ENCODE measurements around the gene OR51V1. TPM values are rescaled to one million over a fixed set of nuclear protein-coding genes. Genes with fewer than 3 reads are reported as not detected.

Gene OR51V1
- total and polyA plus RNA-seq, 2 donors (not counting 1 experiment from before 2014, with no cell fraction given), result not detected

DNA sequence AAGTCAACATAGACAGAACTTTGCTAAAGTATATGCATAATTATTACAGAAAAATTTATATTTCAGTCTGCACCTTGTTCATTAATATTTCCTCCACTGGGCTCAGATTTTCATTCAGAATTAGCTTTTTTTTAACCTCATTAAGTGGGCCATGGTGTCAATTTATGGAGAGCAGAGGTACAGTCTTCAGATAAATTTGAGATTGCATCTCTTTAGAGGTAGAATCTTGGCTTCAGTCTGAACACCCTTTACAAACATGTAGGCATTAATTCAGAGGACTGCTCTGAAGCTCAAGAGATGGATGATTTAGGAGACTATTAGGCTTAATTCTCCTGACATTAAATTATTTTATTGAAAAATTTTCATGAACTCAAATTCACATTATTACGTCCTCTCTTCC lies 29.8 kb upstream of the OR51V1 start:
- H3K27ac Mint-ChIP-seq, result no peak overlapping the region
- Histone ChIP-seq H3K4me2 (replicated peaks; ENCODE audit: low read depth, low read length, poor library complexity, severe bottlenecking) (no peak overlapping the region), H3K9me3 (ENCODE audit: control extremely low read depth in 1 of 3, control insufficient read depth in 2 of 3, insufficient read depth in 1 of 3, low read length in 2 of 3) (no peaks in the 10 kb centered on the region), H3K4me3 (ENCODE audit: control extremely low read depth in 1 of 5, extremely low read depth in 1 of 5, insufficient read depth in 1 of 5, low read depth in 2 of 5, low read length in 4 of 5) (no peak overlapping the region), H2AFZ (ENCODE audit: insufficient read depth, low read depth, low read length, poor library complexity, severe bottlenecking) (no peak overlapping the region), H3K27me3 (replicated peaks in 1 of 4; ENCODE audit: control extremely low read depth in 1 of 4, control insufficient read depth in 3 of 4, insufficient read depth in 4 of 4, low read length in 3 of 4) (no peaks in the 10 kb centered on the region), H3K36me3 (replicated peaks in 1 of 2; ENCODE audit: control extremely low read depth in 1 of 2, control insufficient read depth in 1 of 2, extremely low read depth in 1 of 2, insufficient read depth in 2 of 2, low read length in 1 of 2) (no peaks in the 10 kb centered on the region), H3K79me2 (ENCODE audit: control insufficient read depth, insufficient read depth, low read length) (no peaks in the 10 kb centered on the region), H4K20me1 (ENCODE audit: control insufficient read depth, insufficient read depth, low read length, poor library complexity, severe bottlenecking) (no peaks in the 10 kb centered on the region), H3K27ac (ENCODE audit: low read length in 2 of 2) (no peak overlapping the region), H3K9ac (ENCODE audit: low read length) (no peak overlapping the region), H3K4me1 (ENCODE audit: control insufficient read depth in 2 of 2, insufficient read depth in 2 of 2, low read length in 2 of 2) (no peaks in the 10 kb centered on the region)
- intact Hi-C loops (cut with micrococcal nuclease), result no loop called here
- no peaks in the 10 kb centered on the region for H3K9me3 Mint-ChIP-seq (ENCODE audit: insufficient read depth)
- ChIA-PET CTCF (no interaction called here), POLR2A (no interaction called here)
- peaks cover 3% of the 10 kb centered on the region for H3K27me3 Mint-ChIP-seq
- ATAC-seq (ENCODE audit: low read depth) (no peak), DNase-seq (no peak)
- TF ChIP-seq EZH2 (IDR thresholded peaks at IDR 0.05; ENCODE audit: borderline replicate concordance, insufficient read depth, low read depth, low read length, poor library complexity, severe bottlenecking), result no peak
- no peak for TF ChIP-seq CTCF (IDR thresholded peaks at IDR 0.05)
- no peak overlapping the region for H3K4me3 Mint-ChIP-seq
- no CpG with 5 or more reads among the region's 1 CpG for WGBS (ENCODE audit: insufficient coverage)
- H3K4me1 Mint-ChIP-seq, result peaks cover 6% of the 10 kb centered on the region

DNA sequence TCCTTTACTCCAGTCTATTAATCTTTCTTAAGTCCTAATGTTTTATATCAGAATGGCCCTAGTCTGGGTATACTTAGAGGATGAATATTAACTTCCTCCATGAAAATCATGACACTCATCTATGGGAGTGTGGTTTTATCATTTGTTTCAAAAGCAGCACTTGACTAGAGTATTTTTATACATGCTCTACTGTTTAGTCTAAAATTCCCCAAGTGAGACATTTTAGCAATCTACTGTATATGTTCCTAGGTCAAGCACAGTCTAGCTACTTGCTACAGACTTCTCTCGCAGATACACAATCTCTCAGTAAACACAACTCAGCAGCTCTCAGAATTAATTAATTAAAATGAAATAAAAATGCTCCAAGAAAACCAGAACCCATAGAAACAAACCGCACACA lies 29.3 kb upstream of the OR51V1 start:
- no CpG with 5 or more reads among the region's 2 CpGs for WGBS (ENCODE audit: insufficient coverage)
- H3K27me3 Mint-ChIP-seq, result peaks cover 3% of the 10 kb centered on the region
- H3K9ac ChIP-seq (ENCODE audit: low read length), result no peak overlapping the region
- H3K4me3 Mint-ChIP-seq, result no peak overlapping the region
- ChIA-PET CTCF (no interaction called here), POLR2A (no interaction called here)
- H2AFZ ChIP-seq (ENCODE audit: insufficient read depth, low read depth, low read length, poor library complexity, severe bottlenecking), result no peak overlapping the region
- H3K4me1 Mint-ChIP-seq, result peaks cover 6% of the 10 kb centered on the region
- H3K9me3 Mint-ChIP-seq (ENCODE audit: insufficient read depth), result no peaks in the 10 kb centered on the region
- H3K9me3 ChIP-seq (ENCODE audit: control extremely low read depth in 1 of 3, control insufficient read depth in 2 of 3, insufficient read depth in 1 of 3, low read length in 2 of 3), result no peaks in the 10 kb centered on the region
- intact Hi-C loops (cut with micrococcal nuclease), result no loop called here
- no peak overlapping the region for H3K27ac ChIP-seq (ENCODE audit: low read length in 2 of 2)
- H3K27ac Mint-ChIP-seq, result no peak overlapping the region
- no peak overlapping the region for H3K4me3 ChIP-seq (ENCODE audit: control extremely low read depth in 1 of 5, extremely low read depth in 1 of 5, insufficient read depth in 1 of 5, low read depth in 2 of 5, low read length in 4 of 5)
- no peaks in the 10 kb centered on the region for H3K79me2 ChIP-seq (ENCODE audit: control insufficient read depth, insufficient read depth, low read length)
- H3K36me3 ChIP-seq (replicated peaks in 1 of 2; ENCODE audit: control extremely low read depth in 1 of 2, control insufficient read depth in 1 of 2, extremely low read depth in 1 of 2, insufficient read depth in 2 of 2, low read length in 1 of 2), result no peaks in the 10 kb centered on the region
- no peaks in the 10 kb centered on the region for H3K4me1 ChIP-seq (ENCODE audit: control insufficient read depth in 2 of 2, insufficient read depth in 2 of 2, low read length in 2 of 2)
- TF ChIP-seq EZH2 (IDR thresholded peaks at IDR 0.05; ENCODE audit: borderline replicate concordance, insufficient read depth, low read depth, low read length, poor library complexity, severe bottlenecking) (no peak), CTCF (IDR thresholded peaks at IDR 0.05) (no peak)
- no peaks in the 10 kb centered on the region for H4K20me1 ChIP-seq (ENCODE audit: control insufficient read depth, insufficient read depth, low read length, poor library complexity, severe bottlenecking)
- no peak overlapping the region for H3K4me2 ChIP-seq (replicated peaks; ENCODE audit: low read depth, low read length, poor library complexity, severe bottlenecking)
- no peaks in the 10 kb centered on the region for H3K27me3 ChIP-seq (replicated peaks in 1 of 4; ENCODE audit: control extremely low read depth in 1 of 4, control insufficient read depth in 3 of 4, insufficient read depth in 4 of 4, low read length in 3 of 4)
- no peak for ATAC-seq (ENCODE audit: low read depth)
- no peak for DNase-seq

Data from B cell (primary cell).